GM21717 (cell line): ENCODE results near the gene SNTG2.
"Not testable (repeated sequence)": the region's sequence is repeated elsewhere in the genome, so short reads cannot be mapped to it uniquely, and the experiment has no call there.

ENCODE experiments used
- ATAC-seq: cut with Tn5 transposase; IDR thresholded peaks from one replicate; pipeline ENCODE4 v1.9.1; 2021; ENCODE audit warnings: mild to moderate bottlenecking, moderate library complexity; ENCODE audit not compliant: unreplicated experiment

The SNTG2 gene

GRCh38 chr2:950080-950966, at the start of gene SNTG2:
Gene SNTG2 (plus strand): TSS chr2:950849. CDS start chr2:950997, 148 bp downstream.
- no peak for ATAC-seq

- no peak for ATAC-seq
Observed at GRCh38 chr2:902584-902983, 48.1 kb upstream of the SNTG2 start.

- ATAC-seq: no peak
Observed at GRCh38 chr2:903223-903900, 47.3 kb upstream of the SNTG2 start.

- ATAC-seq: no peak
Observed at GRCh38 chr2:904246-905024, 46.2 kb upstream of the SNTG2 start.

- no peak for ATAC-seq
Observed at GRCh38 chr2:905091-905832, 45.4 kb upstream of the SNTG2 start.

GRCh38 chr2:905833-906140, 44.9 kb upstream of the SNTG2 start:
- no peak for ATAC-seq

GRCh38 chr2:907706-908105, 42.9 kb upstream of the SNTG2 start:
- no peak for ATAC-seq

- no peak for ATAC-seq
Observed at GRCh38 chr2:908568-908967, 42.1 kb upstream of the SNTG2 start.

GRCh38 chr2:909764-910379, 40.8 kb upstream of the SNTG2 start:
- not testable (repeated sequence) for ATAC-seq

- no peak for ATAC-seq
Observed at GRCh38 chr2:910698-911097, 40.0 kb upstream of the SNTG2 start.

- ATAC-seq: no peak
Observed at GRCh38 chr2:915979-916378, 34.7 kb upstream of the SNTG2 start.

GRCh38 chr2:916935-917334, 33.7 kb upstream of the SNTG2 start:
- ATAC-seq: no peak

- ATAC-seq: no peak
Observed at GRCh38 chr2:919672-920071, 31.0 kb upstream of the SNTG2 start.

- ATAC-seq: no peak
Observed at GRCh38 chr2:920573-920972, 30.1 kb upstream of the SNTG2 start.

- ATAC-seq: no peak
Observed at GRCh38 chr2:920999-921398, 29.6 kb upstream of the SNTG2 start.

- no peak for ATAC-seq
Observed at GRCh38 chr2:922185-922584, 28.5 kb upstream of the SNTG2 start.

- no peak for ATAC-seq
Observed at GRCh38 chr2:923832-924601, 26.6 kb upstream of the SNTG2 start.

GRCh38 chr2:924701-925100, 25.9 kb upstream of the SNTG2 start:
- no peak for ATAC-seq

- no peak for ATAC-seq
Observed at GRCh38 chr2:925309-925708, 25.3 kb upstream of the SNTG2 start.

- ATAC-seq: no peak
Observed at GRCh38 chr2:925711-926110, 24.9 kb upstream of the SNTG2 start.
